GDM1 (cell line): ENCODE measurements around the gene LMX1A.

Experiments
- DNase-seq: peaks from one replicate; lab custom pipeline; 2025; lab: John Stamatoyannopoulos, UW

The LMX1A gene

DNA sequence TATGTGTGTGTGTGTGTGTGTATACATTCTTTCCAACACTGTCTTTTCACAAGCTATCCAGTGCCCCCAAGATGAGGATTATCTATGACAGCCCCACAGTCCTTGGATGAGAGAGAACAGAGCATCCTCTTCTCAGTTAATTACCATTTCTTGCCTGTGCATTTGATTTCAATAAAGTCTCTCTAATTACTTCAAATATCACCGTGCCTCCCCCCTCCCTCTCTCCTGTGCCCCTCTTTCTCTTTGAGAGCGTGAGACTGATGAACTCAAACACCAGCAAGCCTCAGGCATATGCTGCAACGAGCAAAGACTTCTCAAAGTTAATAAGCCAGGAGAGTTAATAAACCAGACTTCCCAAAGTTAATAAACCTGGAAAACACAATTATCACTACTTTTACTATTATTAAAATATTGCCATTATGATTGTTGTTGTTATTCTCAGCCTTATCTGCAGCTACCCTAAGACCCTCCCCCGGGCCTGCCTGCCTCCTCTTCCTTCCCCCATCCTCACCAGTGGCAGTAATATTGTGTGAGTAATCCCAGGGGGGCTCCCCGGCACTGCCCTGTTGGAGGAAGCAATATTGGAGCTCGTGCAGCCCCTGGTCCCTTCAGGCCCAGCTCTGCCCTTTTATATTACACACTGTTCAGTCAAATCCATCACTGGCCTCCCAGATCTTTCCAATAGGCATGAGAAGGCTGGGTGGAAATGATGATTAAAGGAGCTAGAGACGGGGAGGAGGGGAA lies 30.9 kb downstream of the LMX1A start:
- no peak for DNase-seq

DNA sequence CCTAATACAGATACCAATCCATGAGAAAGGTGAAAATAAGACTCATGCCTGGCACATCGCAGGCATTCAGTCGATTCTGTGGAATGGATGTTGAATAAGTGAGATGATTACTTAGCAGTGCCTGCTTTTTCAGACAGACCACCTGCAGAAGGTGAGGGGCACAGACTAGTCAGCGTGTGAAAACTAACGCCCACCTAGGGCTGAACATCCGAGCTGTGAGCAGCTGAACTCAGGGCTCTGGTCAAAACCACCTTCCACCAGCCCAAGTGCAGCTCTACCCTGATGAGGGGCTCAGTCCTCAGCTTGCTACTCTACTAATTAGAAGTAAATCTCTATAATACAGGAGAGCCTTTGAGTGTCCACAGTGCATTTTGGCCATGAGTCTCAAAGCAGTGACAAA lies 32.5 kb downstream of the LMX1A start:
- DNase-seq: no peak

DNA sequence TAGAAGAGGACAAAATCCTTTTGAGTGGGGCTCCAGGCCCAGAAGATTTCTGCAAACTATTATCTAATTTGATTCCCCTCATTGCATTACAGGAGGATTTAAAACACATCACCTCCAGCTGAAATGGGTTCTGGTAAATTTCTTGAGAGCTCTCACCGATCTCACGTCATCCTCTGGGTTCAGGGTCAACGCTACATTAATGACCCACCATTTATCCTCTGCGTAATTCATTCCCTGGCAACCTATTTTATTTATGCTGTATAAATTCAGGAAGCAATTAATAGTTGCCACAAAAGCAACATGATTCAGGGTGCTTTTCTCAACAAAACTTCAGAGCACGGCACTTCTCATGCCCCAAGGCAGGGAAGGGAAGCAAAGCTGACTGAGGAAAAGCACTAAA lies 38.9 kb downstream of the LMX1A start:
- no peak for DNase-seq

DNA sequence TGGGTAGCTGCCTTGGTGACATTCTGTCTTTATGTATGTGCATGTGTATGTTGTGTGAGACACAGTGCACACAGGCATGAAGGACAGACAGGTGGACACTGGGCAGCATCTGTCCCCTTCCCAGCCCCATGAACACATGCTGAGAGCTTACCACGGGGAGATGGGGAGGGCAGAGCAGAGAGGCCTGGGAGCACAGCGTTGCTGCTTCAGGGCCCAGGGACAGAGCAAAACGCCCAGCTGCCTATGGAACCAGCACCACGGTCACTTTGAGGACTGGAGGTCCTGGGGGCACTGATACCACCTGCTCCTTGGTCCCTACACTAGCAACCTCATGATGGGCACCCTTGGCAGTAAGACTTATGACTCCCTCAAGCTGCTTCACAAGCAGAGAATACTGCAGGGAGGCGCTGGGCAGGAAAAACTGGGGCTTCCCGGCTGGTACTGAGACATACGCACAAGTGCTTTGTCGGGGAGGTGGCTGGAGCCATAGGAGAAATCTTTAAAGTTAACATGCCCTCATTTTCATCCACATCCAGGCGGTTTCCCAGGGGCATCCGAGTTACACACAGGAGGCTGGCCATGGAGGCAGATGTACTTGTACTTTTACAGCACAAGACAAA lies 40.3 kb downstream of the LMX1A start:
- DNase-seq: no peak

DNA sequence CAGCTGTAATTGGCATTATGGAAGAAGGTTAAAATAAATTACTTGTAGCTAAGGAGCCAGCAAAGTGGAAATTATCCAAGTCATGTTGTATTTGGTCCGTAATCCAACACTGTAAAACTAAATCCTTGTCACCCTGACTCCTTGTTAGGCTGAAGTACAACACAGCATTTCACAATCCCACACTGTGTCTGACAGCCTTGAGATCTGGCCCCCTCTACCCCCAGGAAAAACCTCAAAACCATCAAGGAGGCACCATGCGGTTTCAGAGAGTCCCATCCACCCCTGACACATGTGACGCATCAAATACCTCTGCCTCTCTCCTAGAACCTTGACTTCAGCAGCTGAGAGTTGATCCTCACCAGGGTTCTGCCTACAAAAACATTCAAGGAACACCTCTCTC lies 41.0 kb downstream of the LMX1A start:
- no peak for DNase-seq

DNA sequence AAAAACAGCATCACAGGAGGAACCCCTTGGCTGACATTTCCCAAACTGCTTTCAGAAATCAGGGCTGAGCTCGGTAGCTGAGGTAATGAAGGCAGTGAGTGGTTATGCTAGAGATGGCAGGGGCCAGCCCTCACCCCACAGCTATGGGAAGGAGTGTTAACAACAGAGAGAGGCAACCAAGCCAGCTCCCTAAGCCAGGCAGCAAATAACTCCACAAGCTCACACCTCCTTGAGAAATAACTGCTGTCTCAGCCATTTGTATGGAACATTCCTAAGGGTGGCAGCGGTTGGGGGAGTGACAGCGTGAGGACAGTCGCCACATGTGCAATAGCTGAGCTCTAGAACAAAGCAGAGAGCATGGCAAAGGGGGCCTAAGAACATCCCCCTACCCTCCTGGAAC lies 42.6 kb downstream of the LMX1A start:
- no peak for DNase-seq

DNA sequence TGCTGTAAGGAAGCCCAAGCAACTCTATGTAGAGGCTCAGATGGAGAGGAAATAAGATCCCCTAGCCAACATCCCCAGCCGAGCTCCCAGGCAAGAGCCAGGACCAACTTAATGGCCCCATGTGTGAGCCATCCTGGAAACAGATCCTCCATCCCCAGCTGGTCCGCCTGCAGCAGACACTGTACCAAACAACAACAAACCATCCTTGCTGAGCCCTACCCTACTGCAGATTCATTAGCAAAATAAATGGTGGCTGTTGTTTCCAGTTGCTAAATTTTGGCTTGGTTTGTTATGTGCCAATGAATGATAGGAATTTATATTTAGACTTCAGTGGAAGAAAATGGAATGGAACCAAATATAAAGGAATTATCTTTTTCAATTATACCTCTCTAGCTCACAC lies 43.9 kb downstream of the LMX1A start:
- no peak for DNase-seq

DNA sequence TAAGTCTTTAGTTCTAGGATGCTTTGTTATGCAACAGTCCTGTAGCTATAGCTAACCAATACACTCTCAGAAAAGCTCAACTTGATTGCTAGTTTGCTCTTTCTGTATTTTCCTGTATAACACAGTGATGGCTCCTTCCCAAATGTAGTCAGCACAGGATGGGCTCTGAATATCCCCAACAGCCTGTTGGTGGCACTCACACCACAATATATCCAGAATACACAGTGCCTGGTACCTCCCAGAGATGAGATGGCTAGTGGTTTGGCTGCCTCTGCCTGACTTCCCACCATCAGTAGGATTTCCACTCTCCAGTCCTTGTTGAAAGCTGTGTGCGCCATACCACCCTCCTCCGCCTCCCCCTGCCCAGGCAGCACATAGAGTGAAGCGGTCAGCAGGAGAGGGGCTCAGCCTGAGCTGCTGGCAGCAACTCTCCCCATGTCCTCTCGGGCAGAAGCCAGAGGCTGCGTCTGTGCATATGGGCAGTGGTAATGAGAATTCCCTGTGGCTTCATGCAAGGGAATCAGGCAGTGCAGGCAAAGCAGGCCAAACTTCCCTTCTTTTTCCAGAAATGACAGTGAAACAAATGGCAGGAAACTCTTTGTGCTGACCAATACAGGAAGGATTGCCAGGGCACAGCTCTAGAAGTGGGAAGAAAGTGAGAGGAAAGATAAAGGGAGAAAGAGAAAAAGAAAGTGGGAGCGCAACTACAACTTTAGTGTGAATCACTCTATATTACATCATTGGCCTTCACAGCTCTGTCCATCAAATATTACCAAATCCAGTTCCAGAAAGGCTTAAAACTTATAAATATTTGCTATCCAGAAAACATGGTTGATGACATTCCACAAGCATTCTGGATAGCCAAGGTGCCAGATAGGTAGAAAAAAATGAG lies 49.7 kb downstream of the LMX1A start:
- no peak for DNase-seq

DNA sequence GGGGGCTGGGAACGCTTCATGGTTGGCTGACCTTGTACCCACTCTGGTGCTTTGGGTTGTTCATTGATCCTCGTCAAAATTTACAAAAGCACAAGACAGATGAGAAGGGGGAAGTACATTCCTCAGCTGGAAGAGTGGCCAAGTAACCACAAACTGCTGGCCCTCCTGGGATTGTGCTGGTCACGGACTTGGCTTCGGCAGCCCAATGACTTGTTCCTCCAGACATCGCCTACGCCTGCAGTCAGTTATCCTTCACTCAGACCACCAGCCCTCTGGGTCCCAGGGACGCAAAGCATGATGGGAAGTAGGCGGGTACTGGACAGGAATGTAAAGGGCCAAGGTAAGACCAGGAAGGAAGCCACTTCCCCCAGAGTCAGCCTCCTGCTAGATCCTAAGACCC lies 53.1 kb downstream of the LMX1A start:
- no peak for DNase-seq

DNA sequence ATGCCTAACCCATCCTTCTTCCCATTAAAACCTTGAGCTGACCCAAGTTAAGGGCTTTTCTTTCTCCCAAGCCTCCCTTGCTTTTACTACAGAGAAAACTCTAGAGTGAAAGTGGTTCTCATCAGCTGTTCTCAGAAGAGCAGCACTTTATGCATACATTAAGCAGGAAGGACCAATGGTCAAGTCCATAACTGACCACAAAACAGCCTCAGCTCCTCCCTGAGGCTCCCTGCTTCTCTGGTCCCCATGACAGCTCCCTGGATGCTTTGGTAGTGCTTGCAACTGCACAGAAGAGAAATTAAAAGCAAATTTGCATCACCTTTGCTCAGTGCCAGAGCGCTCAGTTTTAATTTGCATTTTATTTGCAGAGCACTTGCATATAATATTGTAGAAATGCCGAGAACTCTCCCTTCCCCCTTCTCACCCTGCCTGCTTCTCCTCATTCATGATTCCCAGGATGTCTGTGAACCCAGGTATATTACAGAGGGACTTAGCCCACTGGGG lies 56.1 kb downstream of the LMX1A start:
- no peak for DNase-seq

DNA sequence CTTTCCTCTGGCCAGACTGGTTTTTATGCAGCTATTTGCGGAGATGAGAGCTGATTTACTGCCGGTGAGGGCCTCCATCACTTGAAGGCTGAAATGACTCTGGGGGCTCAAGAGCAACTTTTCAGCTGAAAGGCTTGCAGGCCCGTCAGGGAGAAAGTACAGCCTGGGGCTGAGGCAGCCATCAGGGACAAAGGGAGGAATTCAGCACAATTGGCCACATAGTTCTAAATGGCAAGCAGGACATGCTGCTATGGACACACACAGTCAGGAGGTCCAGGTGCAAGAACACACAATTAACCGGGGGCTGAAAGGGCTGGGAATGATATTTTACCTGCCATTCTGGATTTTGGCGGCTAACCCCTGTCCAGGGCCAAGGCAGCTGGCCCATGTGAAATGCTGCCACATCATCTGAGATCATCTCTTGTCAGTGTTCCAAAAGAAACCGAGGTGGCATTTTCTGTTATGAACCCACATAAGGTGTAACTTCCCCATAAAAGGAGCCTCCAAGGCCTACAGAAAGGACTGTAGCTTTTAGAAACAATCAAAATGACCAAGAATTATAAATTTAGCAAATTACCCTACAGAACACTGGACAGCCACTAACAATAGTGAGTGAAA lies 58.2 kb downstream of the LMX1A start:
- DNase-seq: no peak

DNA sequence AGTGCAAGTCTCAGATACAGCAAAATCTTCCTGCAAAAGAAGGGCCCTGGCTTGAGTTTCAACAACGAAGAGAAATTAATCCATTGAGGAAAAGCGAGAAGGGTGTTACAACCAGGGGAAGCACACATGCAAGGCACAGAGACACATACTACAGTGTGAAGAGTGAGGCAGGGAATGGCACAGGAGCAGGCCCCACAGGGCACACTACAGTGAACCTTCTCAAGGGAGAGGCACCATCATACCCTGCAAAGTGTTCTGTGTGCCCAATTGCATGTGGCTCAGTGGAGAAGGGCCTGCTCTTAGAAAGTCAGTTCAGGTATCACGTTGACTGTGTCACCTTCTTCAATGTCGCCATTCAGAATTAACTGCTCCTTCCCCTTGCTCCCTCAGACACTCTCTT lies 60.3 kb downstream of the LMX1A start:
- DNase-seq: no peak

DNA sequence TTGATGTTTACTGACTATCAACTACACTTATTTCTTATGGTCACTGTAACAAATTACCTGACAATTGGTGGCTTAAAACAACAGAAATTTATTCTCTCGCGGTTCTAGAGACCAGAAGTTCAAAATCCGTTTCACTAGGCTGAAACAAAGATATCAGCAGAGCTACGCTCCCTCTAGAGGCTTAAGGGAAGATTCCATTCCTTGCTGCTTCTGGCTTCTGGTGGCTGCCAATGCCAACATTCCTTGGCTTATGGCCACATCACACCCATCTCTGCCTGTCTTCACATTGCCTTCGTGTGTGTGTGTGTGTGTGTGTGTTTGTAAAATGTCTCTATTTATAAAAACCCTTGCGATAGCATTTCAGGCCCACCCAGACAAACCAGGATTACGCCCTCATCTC lies 66.4 kb downstream of the LMX1A start:
- no peak for DNase-seq

DNA sequence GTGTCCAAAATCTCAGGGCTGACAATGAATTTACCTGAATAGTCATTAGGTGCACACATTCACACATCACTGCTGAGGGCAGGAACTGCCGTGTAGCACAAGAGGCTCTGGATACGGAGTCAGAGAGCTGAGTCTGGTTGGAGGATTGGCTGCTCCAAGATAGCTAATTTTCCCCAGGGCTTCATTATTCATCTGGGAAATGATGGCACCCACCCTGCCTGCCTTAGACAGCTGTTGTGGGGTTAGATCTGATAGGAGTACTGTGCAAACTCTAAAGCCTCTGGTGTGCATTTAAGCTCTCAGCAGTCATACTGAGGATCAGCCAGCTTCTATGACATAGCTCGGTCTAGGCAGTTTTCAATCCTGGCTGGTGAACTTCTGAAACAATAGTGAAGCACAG lies 67.0 kb downstream of the LMX1A start:
- DNase-seq: no peak

DNA sequence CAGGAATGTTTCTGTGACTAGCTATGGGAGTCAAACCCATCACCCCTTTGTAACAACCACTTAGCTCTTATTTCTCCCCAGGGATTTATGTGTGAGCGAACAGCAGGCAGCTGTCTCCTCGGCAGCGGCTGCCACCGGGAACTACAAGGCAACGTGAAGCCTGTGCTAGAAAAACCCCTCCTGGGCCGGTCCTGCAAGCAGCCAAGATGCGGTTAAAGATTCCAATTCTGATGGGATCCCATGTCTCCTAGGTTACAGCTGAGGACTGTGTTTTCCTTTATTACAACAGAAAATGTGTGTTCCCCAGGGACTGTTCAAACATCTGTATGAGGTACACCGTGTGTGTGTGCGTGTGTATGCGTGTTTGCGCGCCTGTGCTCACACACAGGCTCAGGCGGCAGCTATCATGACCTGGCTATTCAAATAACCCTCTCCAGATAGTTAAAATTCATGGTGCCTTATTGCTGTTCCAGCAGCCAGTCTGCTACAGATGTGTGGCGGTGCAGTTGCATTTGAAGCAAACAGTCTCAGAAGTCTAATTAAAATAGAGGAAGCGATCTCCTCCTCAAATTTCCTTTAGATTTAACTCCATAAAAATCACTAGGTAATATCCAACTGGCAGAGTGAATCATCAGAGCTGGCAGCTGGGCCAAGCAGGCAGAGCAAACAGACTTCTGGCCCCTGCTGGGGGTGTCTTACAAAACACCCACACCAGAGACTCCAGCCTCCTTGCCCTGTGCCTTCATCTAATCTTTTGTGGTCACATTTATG lies 68.0 kb downstream of the LMX1A start:
- DNase-seq: no peak

DNA sequence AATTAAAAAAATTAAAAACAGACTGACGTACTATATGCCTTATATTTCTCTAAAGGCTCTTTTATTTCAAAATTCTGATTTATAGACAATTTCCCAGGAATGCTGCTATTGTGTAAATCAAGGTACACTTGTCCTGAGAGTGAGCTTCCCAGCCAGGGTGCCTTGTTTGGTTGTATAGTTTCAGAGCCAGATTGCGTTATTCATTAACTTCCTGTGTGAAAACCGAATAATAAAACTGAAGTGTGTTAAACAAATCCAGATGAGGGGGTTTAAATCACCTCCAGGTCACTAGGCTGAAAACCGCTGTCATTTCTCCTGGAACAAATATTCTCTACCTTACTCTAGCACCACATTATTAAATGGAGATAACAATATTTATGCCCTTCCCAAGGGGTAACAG lies 68.7 kb downstream of the LMX1A start:
- no peak for DNase-seq

DNA sequence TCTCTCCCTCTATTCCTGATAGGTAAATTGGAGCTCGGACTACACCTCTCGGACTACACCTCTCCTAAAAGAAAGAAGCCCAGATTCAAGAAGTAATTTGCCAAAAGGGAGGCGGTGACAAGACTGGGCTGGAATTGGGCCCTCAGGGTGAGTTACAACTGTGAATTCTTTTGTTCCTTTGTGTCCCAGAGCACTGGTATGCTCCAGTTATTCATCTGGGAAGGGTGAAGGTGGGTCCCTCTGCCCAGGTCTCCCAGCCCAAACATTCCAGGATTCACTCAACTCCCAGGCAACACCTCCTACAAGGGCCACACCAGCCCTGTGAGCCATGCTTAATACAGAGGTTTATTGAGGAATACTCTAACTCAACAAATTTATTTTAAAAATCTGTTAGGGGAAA lies 69.2 kb downstream of the LMX1A start:
- no peak for DNase-seq

DNA sequence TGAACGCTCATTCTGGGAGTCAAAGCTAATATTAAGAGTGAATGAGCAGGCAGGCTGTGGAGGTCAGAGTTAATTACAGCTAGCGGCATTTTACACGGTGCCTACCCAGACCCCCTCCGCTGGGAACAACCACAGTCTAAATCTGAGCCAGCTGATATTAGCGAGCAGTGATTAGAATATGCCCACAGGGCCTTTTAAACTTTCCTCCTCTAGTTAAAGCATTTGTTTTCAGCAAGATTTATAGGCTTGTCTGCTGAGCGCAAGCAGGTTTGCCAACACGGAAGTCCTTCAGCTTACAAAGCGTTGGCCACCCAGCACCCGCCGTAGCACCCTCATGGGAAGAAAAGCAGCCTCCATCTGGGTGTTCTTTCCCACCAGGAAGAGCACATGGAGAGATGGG lies 72.1 kb downstream of the LMX1A start:
- no peak for DNase-seq

DNA sequence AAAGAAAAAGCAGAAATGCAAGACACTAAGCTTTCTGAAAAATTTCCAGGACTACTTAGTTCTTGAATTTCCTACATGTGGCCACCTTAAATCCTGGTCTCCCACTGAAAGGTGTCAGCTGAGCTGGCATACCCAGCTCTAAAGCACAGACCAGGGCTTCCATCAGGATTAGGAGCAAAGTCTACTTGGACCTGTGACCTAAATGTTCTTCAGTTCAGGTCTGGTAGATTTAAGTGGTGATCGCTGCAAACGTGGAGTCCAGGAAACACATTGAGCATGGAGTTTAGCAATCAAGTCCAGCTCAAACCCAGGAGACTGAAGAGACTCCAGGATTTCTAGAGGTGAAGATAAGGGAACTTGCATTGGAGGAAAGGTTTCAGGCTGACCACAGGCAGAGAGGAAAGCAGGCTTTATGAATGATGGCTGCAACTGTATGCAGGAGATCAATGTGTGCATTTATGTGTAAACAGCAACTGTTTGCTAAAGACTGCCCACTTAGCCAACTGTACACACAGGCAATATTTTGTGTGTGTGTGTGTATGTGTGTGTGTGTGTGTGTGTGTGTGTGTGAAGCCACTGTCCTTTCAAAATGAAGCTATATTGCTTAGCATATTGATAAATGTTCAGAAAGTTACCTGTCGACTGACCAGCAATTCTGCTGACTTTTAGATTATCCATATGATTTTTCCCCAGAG lies 75.2 kb downstream of the LMX1A start:
- no peak for DNase-seq

DNA sequence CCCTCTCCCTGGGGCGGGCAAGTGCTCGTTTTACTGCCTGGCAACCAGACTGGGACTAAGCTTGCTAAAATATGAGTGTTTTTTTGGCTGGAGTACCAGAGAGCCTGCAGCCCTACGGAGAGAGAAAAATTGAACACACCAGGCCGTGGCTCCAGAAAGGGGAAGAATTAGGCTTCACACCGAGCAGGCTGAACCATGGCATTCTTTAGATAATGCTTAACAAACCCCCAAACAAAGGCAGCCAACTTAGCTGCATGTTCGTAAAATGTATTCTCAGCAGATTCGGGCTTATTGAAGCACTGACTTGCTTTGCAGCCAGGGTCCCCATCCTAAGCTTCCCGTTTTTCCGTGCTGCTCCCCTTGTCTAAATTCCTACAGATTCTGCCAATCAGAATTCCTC lies 76.6 kb downstream of the LMX1A start:
- DNase-seq: no peak

DNA sequence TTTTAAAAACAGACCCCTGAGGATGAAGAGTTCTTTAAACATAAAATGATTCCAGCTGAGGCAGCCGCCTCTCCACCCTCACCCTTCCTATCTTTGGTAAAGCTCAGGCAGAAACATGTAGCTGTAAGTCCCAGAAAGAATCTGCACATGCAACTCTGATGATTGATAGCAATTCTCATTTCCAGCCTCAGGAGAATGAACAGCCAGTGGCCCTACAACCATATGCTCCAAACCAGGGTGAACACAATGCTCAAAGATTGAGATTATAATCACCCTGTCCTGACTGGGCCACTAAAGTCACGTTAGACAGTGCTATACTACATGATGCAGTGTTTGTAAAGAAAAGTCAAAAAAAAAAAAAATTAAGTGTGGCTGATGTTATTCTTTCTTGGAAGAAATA lies 80.2 kb downstream of the LMX1A start:
- DNase-seq: no peak
